OCI-LY7 (cell line): ENCODE data around the gene CIZ1. TPM values are rescaled to one million over a fixed set of nuclear protein-coding genes. Genes with fewer than 3 reads are reported as not detected.

Experiments used
- BruUV-seq: library from RNA; stranded (reverse); fragments of 400-500 nt; replicated peaks from 2 replicates; lab custom pipeline; 2021; lab: Mats Ljungman, UMichigan
- CTCF ChIA-PET: fragments of 300-600 bp; sonication (Branson Sonifier 250); formaldehyde crosslinking; loops from one replicate; lab custom pipeline; 2022; ENCODE audit warnings: antibody characterized with exemption; ENCODE audit not compliant: unreplicated experiment; lab: Charles Lee
- POLR2A ChIA-PET: fragments of 300-600 bp; sonication (Branson Sonifier 250); formaldehyde crosslinking; loops from one replicate; lab custom pipeline; 2022; ENCODE audit warnings: antibody characterized with exemption; lab: Charles Lee
- DNase-seq: peaks from one replicate; pipeline ENCODE4 v3.0.0-alpha.2; 2015; ENCODE audit warnings: low spot score
- H2AFZ ChIP-seq: fragments of 200-600 bp; sonication (generic), shearing (Covaris generic); 2 replicates; pipeline ENCODE4 v1.6.1; 2014; ENCODE audit warnings: mild to moderate bottlenecking, antibody characterized with exemption, low read length, moderate library complexity
- H3K27ac ChIP-seq: fragments of 200-600 bp; sonication (generic); 2 replicates; pipeline ENCODE4 v1.5.1; 2014; ENCODE audit warnings: mixed run types, low read depth, mild to moderate bottlenecking, moderate library complexity, low read length, inconsistent platforms; ENCODE audit not compliant: poor library complexity, severe bottlenecking
- H3K36me3 ChIP-seq: fragments of 200-600 bp; sonication (generic); 2 replicates; pipeline ENCODE4 v1.6.1; 2014; ENCODE audit warnings: mild to moderate bottlenecking, antibody characterized with exemption, low read length, moderate library complexity, mixed read lengths; ENCODE audit not compliant: insufficient read depth
- H3K4me1 ChIP-seq: fragments of 200-600 bp; sonication (generic); 2 replicates; pipeline ENCODE4 v1.5.1; 2014; ENCODE audit warnings: mild to moderate bottlenecking, low read length; ENCODE audit not compliant: insufficient read depth, poor library complexity, severe bottlenecking
- H3K4me2 ChIP-seq: fragments of 200-600 bp; sonication (generic); 2 replicates; pipeline ENCODE4 v1.6.1; 2014; ENCODE audit warnings: mild to moderate bottlenecking, low read length
- H3K4me3 ChIP-seq: fragments of 200-600 bp; sonication (generic); 2 replicates; pipeline ENCODE4 v1.5.1; 2014; ENCODE audit warnings: mild to moderate bottlenecking, low read depth, low read length; ENCODE audit not compliant: poor library complexity, severe bottlenecking
- H3K79me2 ChIP-seq: fragments of 200-600 bp; sonication (generic); 2 replicates; pipeline ENCODE4 v1.6.1; 2016; ENCODE audit warnings: low read depth, mild to moderate bottlenecking, low read length, moderate library complexity, mixed read lengths; ENCODE audit not compliant: insufficient read depth
- H3K9me2 ChIP-seq: fragments of 200-600 bp; sonication (generic); 2 replicates; pipeline ENCODE4 v1.6.1; 2016; ENCODE audit warnings: mild to moderate bottlenecking, low read length, mixed read lengths; ENCODE audit not compliant: insufficient read depth
- H3K9me3 ChIP-seq: fragments of 200-600 bp; sonication (generic); 2 replicates; pipeline ENCODE4 v1.6.1; 2014; ENCODE audit warnings: mild to moderate bottlenecking, mixed run types, low read length, mixed read lengths
- H4K20me1 ChIP-seq: fragments of 200-600 bp; sonication (generic); 2 replicates; pipeline ENCODE4 v1.6.1; 2014; ENCODE audit warnings: mild to moderate bottlenecking, antibody characterized with exemption, low read length, moderate library complexity, mixed read lengths; ENCODE audit not compliant: insufficient read depth
- CTCF ChIP-seq: fragments of 200-600 bp; sonication (generic); conservative IDR thresholded peaks from 2 replicates; pipeline ENCODE4 v1.5.1; 2014; ENCODE audit warnings: mild to moderate bottlenecking, antibody characterized with exemption, low read length, moderate library complexity, mixed read lengths
- EZH2phosphoT487 ChIP-seq: fragments of 200-600 bp; sonication (generic); IDR thresholded peaks from 2 replicates; pipeline ENCODE4 v1.6.1; 2018; ENCODE audit warnings: low read depth, borderline replicate concordance, mild to moderate bottlenecking, mixed run types, antibody characterized with exemption, low read length, moderate library complexity, mixed read lengths
- intact Hi-C: fragments of 100-400 bp; cut with micrococcal nuclease; formaldehyde crosslinking; loops from one replicate; pipeline ENCODE4 v1.10.0; 2022; ENCODE audit not compliant: unreplicated experiment
- total RNA-seq, 2 experiments: library from RNA; depleted of rRNA in 1 of 2; stranded (reverse); fragments of >200 nt in 1 of 2; shearing (Covaris generic) in 1 of 2; gene quantifications; 2 replicates each; pipeline ENCODE4 v1.2.3, GENCODE V29; 2014 to 2022

CIZ1 gene
- total RNA-seq, 2 experiments from 2014 or later = 45.4 to 121 TPM

DNA sequence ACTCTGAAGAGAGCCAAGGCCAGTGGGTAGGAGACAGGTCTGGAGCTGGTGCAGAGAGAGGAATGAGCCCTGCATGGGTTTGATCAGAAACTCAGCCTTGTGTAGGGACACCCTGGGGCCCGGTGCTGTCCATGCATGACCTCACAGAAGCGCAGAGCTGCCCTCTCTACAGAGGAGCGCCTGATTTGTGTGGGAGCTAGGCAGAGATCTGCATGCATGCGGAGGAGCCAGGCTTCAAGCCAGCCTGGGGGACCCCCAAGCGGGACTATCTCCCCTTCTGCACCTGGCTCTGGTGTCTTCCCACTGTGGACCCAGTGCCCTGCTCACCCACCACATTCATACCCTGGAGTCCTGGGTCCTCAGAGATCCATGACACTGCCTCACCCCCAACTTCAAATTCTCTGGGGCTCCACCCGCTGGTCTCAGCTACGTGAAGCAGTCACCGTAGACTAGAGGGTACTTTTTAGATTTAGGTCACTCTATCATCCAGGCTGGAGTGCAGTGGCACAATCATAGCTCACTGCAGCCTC, 44.7 kb downstream of the CIZ1 start:
- Histone ChIP-seq H3K27ac (no peak overlapping the region), H3K36me3 (no peaks in the 10 kb centered on the region), H3K79me2 (no peaks in the 10 kb centered on the region), H3K4me1 (no peaks in the 10 kb centered on the region), H4K20me1 (no peaks in the 10 kb centered on the region), H3K4me2 (no peak overlapping the region), H3K9me2 (no peaks in the 10 kb centered on the region), H3K4me3 (no peak overlapping the region), H3K9me3 (no peaks in the 10 kb centered on the region), H2AFZ (no peak overlapping the region)
- ChIA-PET POLR2A (no interaction called here), CTCF (no interaction called here)
- no peak for DNase-seq
- intact Hi-C loops = no loop called here
- no TSS peak for BruUV-seq
- TF ChIP-seq EZH2phosphoT487 (no peak), CTCF (no peak)

DNA sequence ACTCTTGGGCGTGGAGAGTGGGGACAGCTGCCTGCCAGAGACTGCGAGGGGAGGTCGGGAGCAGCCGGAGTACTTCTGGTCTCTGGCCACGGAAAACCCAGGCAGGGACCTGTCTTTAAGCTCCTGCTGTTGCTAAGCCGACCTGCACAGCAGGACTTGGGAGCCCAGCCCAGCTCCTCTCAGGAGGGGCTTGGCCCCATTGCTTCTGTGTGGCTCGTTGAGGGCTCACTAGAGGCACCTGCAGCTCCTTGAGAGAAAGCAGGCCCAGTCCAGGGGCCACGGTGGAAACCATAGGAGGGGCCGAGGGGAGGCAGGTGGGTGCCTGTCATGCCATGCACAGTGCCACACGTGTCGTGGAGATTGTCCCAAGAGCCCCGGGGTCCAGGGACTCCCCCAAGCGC, 45.4 kb downstream of the CIZ1 start:
- intact Hi-C loops = no loop called here
- no peak for DNase-seq
- H2AFZ ChIP-seq = no peak overlapping the region

More for the DNA sequence above, 45.4 kb downstream of the CIZ1 start:
- POLR2A ChIA-PET = no interaction called here
- no peak for TF ChIP-seq EZH2phosphoT487
- no peak for TF ChIP-seq CTCF
- Histone ChIP-seq H3K4me3 (no peak overlapping the region), H4K20me1 (no peaks in the 10 kb centered on the region), H3K9me2 (no peaks in the 10 kb centered on the region), H3K36me3 (no peaks in the 10 kb centered on the region), H3K9me3 (no peaks in the 10 kb centered on the region), H3K4me2 (no peak overlapping the region), H3K4me1 (no peaks in the 10 kb centered on the region), H3K79me2 (no peaks in the 10 kb centered on the region), H3K27ac (no peak overlapping the region)
- BruUV-seq = no TSS peak
- CTCF ChIA-PET = no interaction called here
